ENCODE data around the gene EXOC4.
A peak's percentile ranks its signal among the peaks of the same experiment; 100 is the strongest.

EXOC4 gene

GRCh38 chr7:133795068-133795665 is 542.3 kb downstream of the EXOC4 start:
- DNase-seq (ENCODE audit: low spot score): no peak

- no peak for DNase-seq (ENCODE audit: low spot score)
Observed at GRCh38 chr7:133796782-133797745, 544.2 kb downstream of the EXOC4 start.

GRCh38 chr7:133797818-133798520 is 545.1 kb downstream of the EXOC4 start:
- no peak for DNase-seq (ENCODE audit: low spot score)

GRCh38 chr7:133801341-133801740 is 548.5 kb downstream of the EXOC4 start:
- DNase-seq (ENCODE audit: low spot score): no peak

GRCh38 chr7:133804127-133804526 is 551.2 kb downstream of the EXOC4 start:
- no peak for DNase-seq (ENCODE audit: low spot score)

- no peak for DNase-seq (ENCODE audit: low spot score)
Observed at GRCh38 chr7:133805426-133805825, 552.5 kb downstream of the EXOC4 start.

GRCh38 chr7:133807624-133808492 is 555.0 kb downstream of the EXOC4 start:
- no peak for DNase-seq (ENCODE audit: low spot score)

GRCh38 chr7:133808493-133808866 is 555.6 kb downstream of the EXOC4 start:
- no peak for DNase-seq (ENCODE audit: low spot score)

- DNase-seq (ENCODE audit: low spot score): no peak
Observed at GRCh38 chr7:133812877-133813276, 560.0 kb downstream of the EXOC4 start.

GRCh38 chr7:133815611-133816210 is 562.8 kb downstream of the EXOC4 start:
- peak; percentile 8 for DNase-seq (ENCODE audit: low spot score)

GRCh38 chr7:133819695-133820094 is 566.8 kb downstream of the EXOC4 start:
- DNase-seq (ENCODE audit: low spot score): no peak

- no peak for DNase-seq (ENCODE audit: low spot score)
Observed at GRCh38 chr7:133820584-133820983, 567.7 kb downstream of the EXOC4 start.

GRCh38 chr7:133821171-133821570 is 568.3 kb downstream of the EXOC4 start:
- DNase-seq (ENCODE audit: low spot score): no peak

- no peak for DNase-seq (ENCODE audit: low spot score)
Observed at GRCh38 chr7:133822001-133822641, 569.2 kb downstream of the EXOC4 start.

GRCh38 chr7:133822868-133823552 is 570.1 kb downstream of the EXOC4 start:
- DNase-seq (ENCODE audit: low spot score): no peak

- DNase-seq (ENCODE audit: low spot score): no peak
Observed at GRCh38 chr7:133824132-133824531, 571.3 kb downstream of the EXOC4 start.

- no peak for DNase-seq (ENCODE audit: low spot score)
Observed at GRCh38 chr7:133827707-133828623, 575.1 kb downstream of the EXOC4 start.

GRCh38 chr7:133828906-133829305 is 576.0 kb downstream of the EXOC4 start:
- no peak for DNase-seq (ENCODE audit: low spot score)

GRCh38 chr7:133829336-133829897 is 576.5 kb downstream of the EXOC4 start:
- no peak for DNase-seq (ENCODE audit: low spot score)
